ENCODE results near the gene PSMD13. TPM values are rescaled to one million over a fixed set of nuclear protein-coding genes. Genes with fewer than 3 reads are reported as not detected.
"Not testable (repeated sequence)": the region's sequence is repeated elsewhere in the genome, so short reads cannot be mapped to it uniquely, and the experiment has no call there.

PSMD13 gene
- total and polyA plus RNA-seq, 2 of the 13 experiments (the other 11 are each of a cell fraction or from before 2014, with no cell fraction given), result 83.0 to 117 TPM

DNA sequence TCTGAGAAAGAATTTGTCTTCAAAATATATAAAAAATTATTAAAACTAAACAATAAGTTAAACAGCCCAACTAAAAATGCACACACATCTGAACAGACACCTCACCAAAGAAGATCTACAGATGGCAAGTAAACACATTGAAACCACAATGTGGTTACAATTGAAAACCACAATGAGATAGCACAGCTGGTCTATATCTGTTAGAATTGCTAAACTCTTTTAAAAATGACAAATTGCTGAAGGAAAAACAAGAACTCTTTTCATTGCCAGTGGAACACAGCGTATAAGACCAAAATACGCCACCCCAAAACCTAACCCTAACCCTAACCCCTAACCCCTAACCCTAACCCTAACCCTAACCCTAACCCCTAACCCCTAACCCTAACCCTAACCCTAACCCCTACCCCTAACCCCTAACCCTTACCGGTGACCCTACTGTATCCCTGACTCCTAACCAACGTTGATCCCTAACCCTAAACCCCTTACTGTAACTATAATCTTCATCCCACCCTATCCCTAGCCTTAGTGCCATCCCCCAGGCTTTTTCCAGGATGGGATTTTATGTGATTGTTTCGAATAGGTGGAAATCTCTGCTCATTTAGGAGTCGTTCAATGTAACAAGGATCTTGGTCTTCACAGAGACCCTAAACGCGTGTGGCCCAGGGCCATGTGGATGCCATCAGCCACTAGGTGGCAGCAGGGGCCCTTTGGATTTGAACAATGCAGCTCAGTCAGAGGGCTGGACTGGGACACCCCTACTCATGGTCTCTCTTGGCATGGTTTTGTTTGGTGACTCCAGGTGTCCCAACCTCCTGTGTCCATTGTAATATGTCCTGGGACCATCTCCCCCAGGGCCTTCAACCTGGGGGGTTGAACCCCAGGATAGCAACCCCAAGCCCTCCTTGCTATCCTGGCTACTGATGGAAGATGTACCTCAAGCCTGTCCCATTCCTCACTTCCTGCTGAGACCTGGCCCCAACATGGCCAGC, 45.0 kb upstream of the PSMD13 start:
- H3K27me3 ChIP-seq (ENCODE audit: control insufficient read depth in 1 of 2, insufficient read depth in 2 of 2, low read length in 2 of 2); CTCF ChIA-PET (ENCODE audit: low intra/inter-chr PET ratio, low total read pairs); H2AFZ ChIP-seq (ENCODE audit: low read length); H4K20me1 ChIP-seq (ENCODE audit: insufficient read depth, low read length); DNase-seq (ENCODE audit: low spot score); H3K9ac ChIP-seq (ENCODE audit: insufficient read depth, low read depth, low read length); H3K36me3 ChIP-seq (replicated peaks in 1 of 2; ENCODE audit: control insufficient read depth in 1 of 2, insufficient read depth in 2 of 2, low read length in 2 of 2); BruUV-seq (replicated peaks); H3K4me1 ChIP-seq (ENCODE audit: insufficient read depth, low read length); H3K4me2 ChIP-seq (ENCODE audit: low read depth, low read length); H3K4me3 ChIP-seq (replicated peaks in 1 of 3; ENCODE audit: insufficient read depth in 1 of 3, low read depth in 2 of 3, low read length in 3 of 3); H3K27ac ChIP-seq (ENCODE audit: extremely low read length, insufficient read depth, low read length); POLR2A ChIA-PET; in situ Hi-C loops (cut with HindIII; ENCODE audit: extremely low pct_ligation_motif_present, low pct_unique_long_range_greater_than_20kb); H3K9me3 ChIP-seq (ENCODE audit: low read length); H3K79me2 ChIP-seq (ENCODE audit: insufficient read depth, low read length); intact Hi-C loops (cut with micrococcal nuclease; ENCODE audit: unreplicated experiment): not testable (repeated sequence)
- ATAC-seq (peak; percentile 58), FAIRE-seq (peak; percentile 99)
- 0 out of 2 replicates have a peak, but pooled peaks have one; percentile 13 for TF ChIP-seq RAD21 (CRISPR knock-in tag; IDR thresholded peaks at IDR 0.05)
- peak; percentile 4; the same call in 1 of the 2 replicates for TF ChIP-seq STAG1 (CRISPR knock-in tag; IDR thresholded peaks at IDR 0.05)
- WGBS (ENCODE audit: low lambda C conversion rate), result 96% methylated on average over 2 of the region's 8 CpGs

DNA sequence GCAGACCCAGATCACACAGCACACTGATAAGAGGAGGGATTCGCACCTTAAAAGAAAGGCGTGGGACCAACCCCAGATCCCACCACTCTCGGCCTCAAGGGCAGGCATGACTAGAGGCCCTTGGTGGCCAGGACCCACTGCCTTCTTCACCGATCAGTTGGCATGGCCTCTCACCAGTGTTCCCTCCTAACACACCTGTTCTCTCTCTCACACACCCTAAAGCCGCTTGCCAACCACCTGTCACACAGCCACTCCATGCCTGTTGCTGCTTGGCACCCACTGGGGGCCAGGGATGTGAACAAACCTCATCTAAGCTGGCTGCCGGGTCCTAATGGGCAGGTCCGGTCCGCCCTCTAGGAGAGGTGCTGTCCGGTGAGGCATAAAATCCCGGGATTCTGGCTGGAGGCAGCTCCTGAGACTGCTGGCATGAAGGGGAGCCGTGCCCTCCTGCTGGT, 44.1 kb upstream of the PSMD13 start, which contains the start of gene SCGB1C1:
TSS of gene SCGB1C1 (plus strand) at position 405 of the 455 bp plus-strand sequence. CDS start at position 427, 22 bp downstream.
- FAIRE-seq; CTCF ChIA-PET (ENCODE audit: low intra/inter-chr PET ratio, low total read pairs); H3K79me2 ChIP-seq (ENCODE audit: insufficient read depth, low read length); H3K27me3 ChIP-seq (ENCODE audit: control insufficient read depth in 1 of 2, insufficient read depth in 2 of 2, low read length in 2 of 2); ATAC-seq; H4K20me1 ChIP-seq (ENCODE audit: insufficient read depth, low read length); H3K9ac ChIP-seq (ENCODE audit: insufficient read depth, low read depth, low read length); BruUV-seq (replicated peaks); DNase-seq (ENCODE audit: low spot score); H3K4me1 ChIP-seq (ENCODE audit: insufficient read depth, low read length); H3K9me3 ChIP-seq (ENCODE audit: low read length); H3K27ac ChIP-seq (ENCODE audit: extremely low read length, insufficient read depth, low read length); intact Hi-C loops (cut with micrococcal nuclease; ENCODE audit: unreplicated experiment); in situ Hi-C loops (cut with HindIII; ENCODE audit: extremely low pct_ligation_motif_present, low pct_unique_long_range_greater_than_20kb); H3K4me3 ChIP-seq (replicated peaks in 1 of 3; ENCODE audit: insufficient read depth in 1 of 3, low read depth in 2 of 3, low read length in 3 of 3); H2AFZ ChIP-seq (ENCODE audit: low read length); H3K36me3 ChIP-seq (replicated peaks in 1 of 2; ENCODE audit: control insufficient read depth in 1 of 2, insufficient read depth in 2 of 2, low read length in 2 of 2); POLR2A ChIA-PET; H3K4me2 ChIP-seq (ENCODE audit: low read depth, low read length): not testable (repeated sequence)
- no CpG with 5 or more reads among the region's 11 CpGs for WGBS (ENCODE audit: low lambda C conversion rate)

DNA sequence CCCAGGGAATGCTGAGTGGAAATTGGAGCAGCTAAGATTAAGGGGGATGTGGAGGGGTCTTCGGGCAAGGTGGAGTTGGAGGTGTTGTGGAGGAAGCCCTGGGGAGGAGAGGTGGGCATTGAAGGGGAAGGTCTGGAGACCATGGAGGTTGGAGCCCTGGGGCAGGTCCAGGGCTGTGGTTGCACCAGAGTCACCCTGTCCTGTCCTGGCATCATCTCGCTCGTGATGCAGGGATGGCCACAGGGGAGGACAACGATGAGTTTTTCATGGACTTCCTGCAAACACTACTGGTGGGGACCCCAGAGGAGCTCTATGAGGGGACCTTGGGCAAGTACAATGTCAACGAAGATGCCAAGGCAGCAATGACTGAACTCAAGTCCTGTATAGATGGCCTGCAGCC, 43.3 kb upstream of the PSMD13 start:
- H4K20me1 ChIP-seq (ENCODE audit: insufficient read depth, low read length); ATAC-seq; FAIRE-seq; CTCF ChIA-PET (ENCODE audit: low intra/inter-chr PET ratio, low total read pairs); H3K27me3 ChIP-seq (ENCODE audit: control insufficient read depth in 1 of 2, insufficient read depth in 2 of 2, low read length in 2 of 2); H3K36me3 ChIP-seq (replicated peaks in 1 of 2; ENCODE audit: control insufficient read depth in 1 of 2, insufficient read depth in 2 of 2, low read length in 2 of 2); intact Hi-C loops (cut with micrococcal nuclease; ENCODE audit: unreplicated experiment); H3K4me2 ChIP-seq (ENCODE audit: low read depth, low read length); BruUV-seq (replicated peaks); H3K27ac ChIP-seq (ENCODE audit: extremely low read length, insufficient read depth, low read length); H3K4me3 ChIP-seq (replicated peaks in 1 of 3; ENCODE audit: insufficient read depth in 1 of 3, low read depth in 2 of 3, low read length in 3 of 3); H3K9me3 ChIP-seq (ENCODE audit: low read length); POLR2A ChIA-PET; in situ Hi-C loops (cut with HindIII; ENCODE audit: extremely low pct_ligation_motif_present, low pct_unique_long_range_greater_than_20kb); H3K9ac ChIP-seq (ENCODE audit: insufficient read depth, low read depth, low read length); H3K79me2 ChIP-seq (ENCODE audit: insufficient read depth, low read length); H3K4me1 ChIP-seq (ENCODE audit: insufficient read depth, low read length); H2AFZ ChIP-seq (ENCODE audit: low read length); DNase-seq (ENCODE audit: low spot score): not testable (repeated sequence)
- 18% methylated on average over 5 of the region's 5 CpGs for WGBS (ENCODE audit: low lambda C conversion rate)

Data from HepG2 (cell line).